Hippocampal formation (tissue), 2 donors: Measurements from ENCODE around the gene AHCY.
"Not testable (repeated sequence)": the region's sequence is repeated elsewhere in the genome, so short reads cannot be mapped to it uniquely, and the experiment has no call there.

ENCODE experiments used
- DNase-seq, 2 donors: peaks; one replicate each; lab custom pipeline; 2025; lab: John Stamatoyannopoulos, UW

Gene AHCY

GRCh38 chr20:34256629-34257124 lies 46.5 kb downstream of the AHCY start:
- no peak for DNase-seq

- DNase-seq, result no peak
Observed at GRCh38 chr20:34254979-34255378, 48.2 kb downstream of the AHCY start.

GRCh38 chr20:34252431-34253086 lies 50.6 kb downstream of the AHCY start:
- not testable (repeated sequence) for DNase-seq

- DNase-seq, result no peak
Observed at GRCh38 chr20:34251619-34252018, 51.5 kb downstream of the AHCY start.

- no peak for DNase-seq
Observed at GRCh38 chr20:34250005-34250404, 53.1 kb downstream of the AHCY start.

- no peak for DNase-seq
Observed at GRCh38 chr20:34249291-34249690, 53.9 kb downstream of the AHCY start.

- DNase-seq, result no peak
Observed at GRCh38 chr20:34246126-34246626, 57.0 kb downstream of the AHCY start.

- DNase-seq, result no peak
Observed at GRCh38 chr20:34243377-34243776, 59.8 kb downstream of the AHCY start.

GRCh38 chr20:34242879-34243278 lies 60.3 kb downstream of the AHCY start:
- DNase-seq, result no peak

- DNase-seq, result not testable (repeated sequence)
Observed at GRCh38 chr20:34242015-34242414, 61.1 kb downstream of the AHCY start.

GRCh38 chr20:34240693-34241615 lies 62.2 kb downstream of the AHCY start, which contains the start of gene ASIP:
Gene ASIP (plus strand): TSS chr20:34241423. CDS start chr20:34260375, 18,952 bp downstream.
- no peak for DNase-seq

GRCh38 chr20:34240121-34240520 lies 63.0 kb downstream of the AHCY start:
- no peak for DNase-seq

GRCh38 chr20:34237942-34238341 lies 65.2 kb downstream of the AHCY start:
- DNase-seq, result no peak

GRCh38 chr20:34235875-34236274 lies 67.3 kb downstream of the AHCY start:
- DNase-seq, result no peak

- DNase-seq, result no peak
Observed at GRCh38 chr20:34233687-34234086, 69.5 kb downstream of the AHCY start.

- no peak for DNase-seq
Observed at GRCh38 chr20:34232494-34233087, 70.6 kb downstream of the AHCY start.

- no peak for DNase-seq
Observed at GRCh38 chr20:34231634-34232033, 71.5 kb downstream of the AHCY start.
